NT2/D1 (cell line): ENCODE data around the gene TSPEAR.

Experiments used
- SUZ12 ChIP-seq: IDR thresholded peaks from 2 replicates; pipeline ENCODE4 v1.6.1; 2011; ENCODE audit not compliant: insufficient read length, insufficient read depth; ENCODE audit errors: extremely low read depth
- ZNF274 ChIP-seq: IDR thresholded peaks from 2 replicates; pipeline ENCODE4 v1.6.1; 2011; ENCODE audit warnings: mild to moderate bottlenecking, low read depth, low read length

DNA sequence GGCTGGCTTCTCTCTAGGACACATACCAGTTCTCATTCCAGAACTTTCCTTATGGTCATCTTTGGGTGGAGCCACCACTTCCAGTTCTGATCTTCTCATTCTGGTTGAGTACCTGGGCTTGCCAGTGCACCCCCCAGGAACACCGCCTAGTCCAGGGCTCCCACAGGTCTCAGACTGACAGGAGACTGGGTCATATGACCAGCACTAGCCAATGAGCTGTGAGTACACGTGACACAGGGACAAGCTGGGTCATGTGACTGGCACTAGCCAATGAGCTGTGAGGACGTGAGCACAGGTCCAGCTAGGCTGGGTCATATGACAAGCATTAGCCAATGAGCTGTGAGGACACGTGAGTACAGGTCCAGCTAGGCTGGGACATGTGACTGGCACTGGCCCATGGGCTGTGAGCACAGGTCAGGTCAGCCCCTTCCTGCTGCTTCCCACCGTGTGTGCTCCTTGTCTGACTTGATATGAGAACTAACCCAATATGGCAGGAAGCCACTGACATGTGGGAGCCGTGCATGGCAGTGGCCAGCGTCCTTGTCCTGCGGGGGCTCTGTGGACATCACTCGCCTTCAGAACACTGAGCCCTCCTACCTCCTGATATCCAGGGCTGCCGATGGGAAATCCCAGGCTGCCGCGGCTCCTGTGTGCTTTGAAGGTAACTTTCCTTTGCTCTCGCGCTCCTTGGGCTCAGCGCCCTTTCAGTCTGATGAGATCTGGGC lies 194.0 kb downstream of the TSPEAR start:
- TF ChIP-seq SUZ12 (no peak), ZNF274 (no peak)
